GM18505 (cell line): Measurements from ENCODE around the gene CNTN1.

Experiments
- ATAC-seq: cut with Tn5 transposase; IDR thresholded peaks from one replicate; pipeline ENCODE4 v1.9.1; 2021; ENCODE audit not compliant: unreplicated experiment
- POLR2A ChIP-seq: IDR thresholded peaks from 4 replicates; pipeline ENCODE4 v1.6.1; 2011; ENCODE audit warnings: borderline replicate concordance; ENCODE audit not compliant: insufficient read depth, insufficient read length; ENCODE audit errors: extremely low read depth

The CNTN1 gene

GRCh38 chr12:41108032-41108431, 415.8 kb downstream of the CNTN1 start:
- no peak for ATAC-seq
- no peak for TF ChIP-seq POLR2A

GRCh38 chr12:41112903-41113302, 420.7 kb downstream of the CNTN1 start:
- no peak for ATAC-seq

GRCh38 chr12:41120211-41120610, 428.0 kb downstream of the CNTN1 start:
- no peak for ATAC-seq
- no peak for TF ChIP-seq POLR2A

More at GRCh38 chr12:41112903-41113302, 420.7 kb downstream of the CNTN1 start:
- no peak for TF ChIP-seq POLR2A

- ATAC-seq = no peak
- TF ChIP-seq POLR2A = no peak
Observed at GRCh38 chr12:41121374-41121773, 429.1 kb downstream of the CNTN1 start.
